Dermis blood vessel endothelial cell (primary cell): Measurements from ENCODE around the gene DHX34. TPM values are rescaled to one million over a fixed set of nuclear protein-coding genes. Genes with fewer than 3 reads are reported as not detected.
"Not testable (repeated sequence)": the region's sequence is repeated elsewhere in the genome, so short reads cannot be mapped to it uniquely, and the experiment has no call there.

Experiments
- DNase-seq: peaks from one replicate; pipeline ENCODE4 v3.0.0; 2010
- total RNA-seq: library from RNA; depleted of rRNA; stranded (reverse); fragments of >200 nt; gene quantifications from 2 replicates; pipeline ENCODE4 v1.2.3, GENCODE V29; 2014

The DHX34 gene
- total RNA-seq, 1 donor from 2014 or later, result 10.9 TPM

- DNase-seq, result peak; percentile 40
Measured at GRCh38 chr19:47324502-47324901, 24.6 kb upstream of the DHX34 start.

GRCh38 chr19:47330466-47330869 lies 18.6 kb upstream of the DHX34 start:
- peak; percentile 49 for DNase-seq

GRCh38 chr19:47331490-47331889 lies 17.6 kb upstream of the DHX34 start:
- no peak for DNase-seq

DNA sequence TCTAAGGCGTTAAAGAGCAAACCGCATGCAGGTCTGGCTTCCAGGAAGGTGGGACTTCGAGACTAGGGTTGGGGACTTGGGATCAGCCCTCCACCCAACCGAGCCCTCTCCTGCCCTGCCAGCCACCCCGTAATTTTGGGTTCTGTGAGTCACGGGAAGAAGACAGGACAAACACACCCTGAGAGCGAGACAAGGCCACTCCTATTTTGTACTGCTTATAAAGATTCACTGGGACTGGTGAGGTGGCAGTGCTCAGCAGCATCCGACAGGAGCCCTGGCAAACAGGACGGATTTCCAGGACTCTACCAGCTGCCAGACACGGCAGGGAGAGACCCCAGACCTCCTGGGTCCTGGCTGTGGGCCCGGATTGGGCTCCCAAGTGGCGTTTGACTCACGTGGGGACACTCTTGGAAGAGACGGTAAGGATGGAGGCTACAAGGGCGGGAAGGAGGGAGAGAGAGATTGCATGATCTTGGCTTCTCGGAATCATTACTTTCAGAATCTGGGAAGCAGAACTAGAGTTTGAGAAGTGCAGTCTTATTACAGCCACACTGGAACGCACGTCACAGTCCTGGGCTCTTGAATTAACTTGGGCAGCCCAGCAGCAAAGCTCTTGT lies 17.1 kb upstream of the DHX34 start, which contains the start of gene C5AR2:
C5AR2 (plus strand) TSS at position 245 of the 617 bp plus-strand sequence. CDS start 8,625 bp downstream, outside the sequence.
- DNase-seq, result no peak

GRCh38 chr19:47336765-47337718 lies 12.1 kb upstream of the DHX34 start:
- DNase-seq, result not testable (repeated sequence)

- no peak for DNase-seq
Measured at GRCh38 chr19:47339196-47339880, 9.8 kb upstream of the DHX34 start.

DNA sequence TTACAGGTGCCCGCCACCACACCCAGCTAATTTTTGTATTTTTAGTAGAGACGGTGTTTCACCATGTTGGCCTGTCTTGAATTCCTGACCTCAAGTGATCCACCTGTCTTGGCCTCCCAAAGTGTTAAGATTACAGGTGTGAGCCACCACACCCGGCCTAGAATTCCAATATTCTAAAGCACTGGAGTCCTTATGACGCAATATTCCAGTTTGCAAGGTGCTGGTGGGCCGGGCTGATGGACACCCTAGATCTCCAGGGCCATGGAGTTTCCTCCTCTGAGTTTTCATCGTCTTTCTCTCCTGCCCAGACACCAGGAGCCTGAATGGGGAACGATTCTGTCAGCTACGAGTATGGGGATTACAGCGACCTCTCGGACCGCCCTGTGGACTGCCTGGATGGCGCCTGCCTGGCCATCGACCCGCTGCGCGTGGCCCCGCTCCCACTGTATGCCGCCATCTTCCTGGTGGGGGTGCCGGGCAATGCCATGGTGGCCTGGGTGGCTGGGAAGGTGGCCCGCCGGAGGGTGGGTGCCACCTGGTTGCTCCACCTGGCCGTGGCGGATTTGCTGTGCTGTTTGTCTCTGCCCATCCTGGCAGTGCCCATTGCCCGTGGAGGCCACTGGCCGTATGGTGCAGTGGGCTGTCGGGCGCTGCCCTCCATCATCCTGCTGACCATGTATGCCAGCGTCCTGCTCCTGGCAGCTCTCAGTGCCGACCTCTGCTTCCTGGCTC lies 8.5 kb upstream of the DHX34 start:
- DNase-seq, result no peak

- no peak for DNase-seq
Measured at GRCh38 chr19:47341734-47342133, 7.4 kb upstream of the DHX34 start.

DNA sequence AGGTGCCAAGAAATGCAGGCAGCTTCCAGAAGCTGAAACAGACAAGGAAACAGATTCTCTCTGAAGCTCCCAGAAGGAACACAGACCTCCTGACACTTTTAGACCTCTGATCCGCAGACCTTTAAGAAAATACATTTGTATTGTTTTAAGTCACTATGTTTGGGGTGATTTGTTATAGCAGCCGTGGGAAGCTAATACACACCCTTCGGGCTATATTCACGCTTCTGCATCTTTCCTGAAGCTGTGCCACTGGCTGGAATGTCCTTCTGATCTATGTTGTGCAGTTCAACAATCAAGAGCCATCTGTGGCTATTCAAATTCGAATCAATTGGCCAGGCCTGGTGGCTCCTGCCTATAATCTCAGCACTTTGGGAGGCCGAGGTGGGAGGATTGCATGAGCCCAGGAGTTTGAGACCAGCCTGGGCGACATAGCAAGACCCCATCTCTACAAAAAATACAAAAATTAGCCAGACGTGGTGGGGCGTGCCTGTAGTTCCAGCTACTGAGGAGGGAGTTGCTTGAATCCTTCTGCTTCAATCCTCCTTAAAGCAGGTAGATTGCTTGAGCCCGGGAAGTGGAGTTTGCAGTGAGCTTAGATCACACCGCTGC lies 5.8 kb upstream of the DHX34 start:
- no peak for DNase-seq

DNA sequence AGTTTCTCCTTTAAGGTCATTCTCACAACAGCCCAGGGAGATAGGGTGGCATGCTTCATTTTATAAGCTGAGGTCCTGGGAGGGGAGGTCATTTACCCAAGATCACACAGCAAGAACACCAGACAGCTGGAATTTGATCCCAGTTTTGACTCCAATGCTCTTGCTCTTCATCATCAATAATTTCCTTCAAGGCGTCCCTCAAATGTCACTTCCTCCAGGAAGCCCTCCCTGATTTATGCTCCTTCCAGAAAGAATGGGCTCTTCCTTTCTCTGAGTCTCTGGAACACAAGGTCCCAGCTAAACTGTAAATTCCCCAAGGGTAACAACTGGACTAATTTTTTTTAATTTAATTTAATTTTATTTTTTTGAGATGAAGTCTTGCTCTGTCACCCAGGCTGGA lies 4.7 kb upstream of the DHX34 start:
- DNase-seq, result no peak

- DNase-seq, result not testable (repeated sequence)
Measured at GRCh38 chr19:47346024-47346423, 3.1 kb upstream of the DHX34 start.

GRCh38 chr19:47350630-47351029 lies 1.5 kb downstream of the DHX34 start:
- DNase-seq, result no peak

DNA sequence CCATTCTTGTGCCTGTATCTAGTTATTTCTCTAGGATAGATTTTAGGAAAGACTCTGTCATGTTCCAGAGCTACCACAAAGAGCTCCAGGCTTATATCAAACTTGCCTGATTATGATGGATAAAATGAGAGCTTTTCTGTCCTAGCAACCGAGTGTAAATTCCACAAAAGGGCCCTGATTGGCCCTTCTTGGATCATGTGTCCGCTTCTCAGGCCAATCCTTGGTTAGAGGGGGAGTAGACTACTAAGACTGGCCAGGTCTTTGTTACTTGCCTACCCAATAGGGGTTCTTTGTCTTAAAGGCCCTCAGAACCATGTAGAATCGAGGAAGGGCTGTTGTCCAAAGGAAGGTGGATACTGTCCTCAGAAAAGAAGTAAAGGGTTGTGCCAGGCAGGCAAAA lies 2.4 kb downstream of the DHX34 start:
- DNase-seq, result peak; percentile 68

DNA sequence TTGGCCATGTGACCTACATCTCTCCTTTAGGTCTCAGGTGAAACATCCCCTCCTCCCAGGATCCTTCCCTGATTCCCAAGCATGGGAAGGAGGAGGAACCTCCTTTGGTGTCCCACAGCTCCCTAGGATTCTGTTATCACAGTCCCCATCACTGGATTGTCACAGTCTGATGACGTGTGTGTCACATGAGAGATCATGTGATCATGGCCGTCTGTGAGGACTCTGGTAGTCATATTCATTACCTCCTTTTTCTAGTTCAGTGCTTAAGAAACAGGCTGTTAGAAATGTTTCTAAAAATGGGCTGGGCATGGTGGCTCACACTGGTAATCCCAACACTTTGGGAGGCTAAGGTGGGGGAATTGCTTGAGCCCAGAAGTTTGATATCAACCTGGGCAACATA lies 3.0 kb downstream of the DHX34 start:
- no peak for DNase-seq

DNA sequence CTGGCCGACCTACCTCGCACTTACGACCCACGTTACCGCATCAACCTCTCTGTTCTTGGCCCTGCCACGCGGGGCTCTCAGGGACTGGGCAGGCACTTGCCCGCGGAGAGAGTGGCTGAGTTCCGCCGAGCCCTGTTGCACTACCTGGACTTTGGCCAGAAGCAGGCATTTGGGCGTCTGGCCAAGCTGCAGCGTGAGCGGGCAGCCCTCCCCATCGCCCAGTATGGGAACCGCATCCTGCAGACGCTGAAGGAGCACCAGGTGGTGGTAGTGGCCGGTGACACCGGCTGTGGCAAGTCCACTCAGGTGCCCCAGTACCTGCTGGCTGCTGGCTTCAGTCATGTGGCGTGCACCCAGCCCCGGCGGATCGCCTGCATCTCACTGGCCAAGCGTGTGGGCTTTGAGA lies 4.2 kb downstream of the DHX34 start:
- DNase-seq, result no peak

- no peak for DNase-seq
Measured at GRCh38 chr19:47356900-47357299, 7.8 kb downstream of the DHX34 start.

GRCh38 chr19:47357788-47358680 lies 8.9 kb downstream of the DHX34 start:
- DNase-seq, result peak; percentile 26

- DNase-seq, result no peak
Measured at GRCh38 chr19:47358936-47359335, 9.8 kb downstream of the DHX34 start.

GRCh38 chr19:47362321-47362720 lies 13.2 kb downstream of the DHX34 start:
- DNase-seq, result no peak

DNA sequence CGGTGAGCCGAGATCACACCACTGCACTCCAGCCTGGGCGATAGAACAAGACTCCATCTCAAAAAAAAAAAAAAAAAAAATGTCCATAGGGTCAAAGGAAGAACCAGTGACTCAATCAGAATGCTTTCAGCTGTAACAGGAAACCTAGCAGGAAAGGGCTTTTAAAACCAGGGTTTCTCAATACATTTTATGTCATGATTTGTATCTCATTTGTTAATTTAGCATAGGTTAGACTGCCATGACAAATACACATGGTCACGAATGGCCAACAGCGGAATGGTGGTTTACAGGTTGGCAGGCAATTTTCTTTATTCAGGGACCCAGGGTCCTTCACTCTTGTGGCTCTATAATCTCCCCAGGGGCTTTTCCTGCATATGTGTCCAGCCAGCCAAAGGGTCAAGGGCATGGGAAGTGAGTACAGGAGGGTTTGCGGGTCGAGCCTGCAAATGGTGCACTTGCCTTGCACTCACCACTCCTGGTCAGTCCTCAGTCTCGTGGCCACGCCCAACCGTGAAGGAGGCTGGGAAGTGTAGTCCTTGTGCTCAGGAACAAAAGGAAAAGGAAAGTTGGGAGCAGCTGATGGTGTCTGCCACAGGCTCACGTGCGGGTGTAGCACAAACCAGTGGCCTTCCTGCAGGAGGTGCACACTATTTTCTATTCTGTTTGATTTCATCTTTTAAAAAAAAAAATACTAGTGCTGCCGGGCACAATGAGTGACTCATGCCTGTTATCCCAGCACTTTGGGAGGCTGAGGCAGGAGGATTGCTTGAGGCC lies 14.8 kb downstream of the DHX34 start:
- peak; percentile 84 for DNase-seq
